ENCODE results near the gene MRPL34. TPM values are rescaled to one million over a fixed set of nuclear protein-coding genes. Genes with fewer than 3 reads are reported as not detected.

MRPL34 gene
- total RNA-seq, 1 experiment from 2014 or later, result 191 TPM

DNA sequence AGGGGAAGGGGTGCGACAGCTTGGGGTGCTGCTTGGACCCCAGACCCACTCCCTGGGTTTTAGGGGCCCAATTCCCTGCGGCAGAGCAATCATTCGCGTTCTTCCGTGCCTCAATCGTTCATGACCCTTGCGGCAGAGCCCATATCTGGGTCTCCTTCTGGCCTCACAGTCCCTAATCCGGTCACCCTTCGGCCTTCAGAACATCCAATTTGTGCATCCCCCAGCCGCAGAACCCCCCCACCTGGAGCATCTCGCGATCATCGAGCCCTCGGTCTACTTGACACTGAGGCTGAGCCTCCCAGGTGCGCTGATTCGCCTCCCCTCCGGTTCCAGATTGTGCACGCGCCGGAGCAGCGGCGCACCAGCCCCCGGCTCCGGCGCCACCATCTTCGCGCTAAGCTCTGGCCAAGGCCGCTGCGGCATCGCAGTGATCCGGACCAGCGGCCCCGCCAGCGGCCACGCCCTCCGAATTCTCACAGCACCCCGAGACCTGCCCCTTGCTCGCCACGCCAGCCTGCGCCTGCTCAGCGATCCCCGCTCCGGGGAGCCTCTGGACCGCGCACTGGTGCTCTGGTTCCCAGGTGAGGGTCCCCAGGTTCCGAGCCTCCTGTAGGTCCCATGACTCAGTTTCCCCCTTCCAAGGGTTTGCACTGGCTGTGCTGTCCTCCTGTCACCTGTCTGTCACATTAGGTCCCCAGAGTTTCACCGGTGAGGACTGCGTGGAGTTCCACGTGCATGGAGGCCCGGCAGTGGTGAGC, 32.2 kb downstream of the MRPL34 start:
- Histone ChIP-seq H3K9ac (ENCODE audit: low read length) (peak overlapping the region; percentile 95), H3F3A (ENCODE audit: low read length, unreplicated experiment) (no peaks in the 10 kb centered on the region), H3K9me2 (replicated peaks; ENCODE audit: low read length) (no peaks in the 10 kb centered on the region), H3K27me3 (ENCODE audit: low read length) (no peaks in the 10 kb centered on the region), H3K36me3 (ENCODE audit: low read depth, low read length) (peaks cover 15% of the 10 kb centered on the region), H3K4me3 (ENCODE audit: low read length) (peak overlapping the region; percentile 86), H3K4me1 (ENCODE audit: insufficient read depth, low read length) (peaks cover 18% of the 10 kb centered on the region), H3K4me2 (ENCODE audit: low read length) (peak overlapping the region; percentile 93), H4K20me1 (ENCODE audit: low read length) (no peaks in the 10 kb centered on the region), H2AFZ (ENCODE audit: low read length) (peak overlapping the region; percentile 69; the same call in 1 of the 2 replicates), H3K79me2 (ENCODE audit: low read length) (peaks cover 30% of the 10 kb centered on the region), H3K27ac (ENCODE audit: low read length) (peak overlapping the region; percentile 60), H3K9me3 (ENCODE audit: low read length) (no peaks in the 10 kb centered on the region)
- 0 out of 2 replicates have a peak, but pooled peaks have one; percentile 1 for ATAC-seq
- TF ChIP-seq EZH2 (IDR thresholded peaks at IDR 0.05; ENCODE audit: low read length, unreplicated experiment) (no peak), EZH2phosphoT487 (IDR thresholded peaks at IDR 0.05; ENCODE audit: borderline replicate concordance, low read length) (no peak)
- TF ChIP-seq, protein P1, sequence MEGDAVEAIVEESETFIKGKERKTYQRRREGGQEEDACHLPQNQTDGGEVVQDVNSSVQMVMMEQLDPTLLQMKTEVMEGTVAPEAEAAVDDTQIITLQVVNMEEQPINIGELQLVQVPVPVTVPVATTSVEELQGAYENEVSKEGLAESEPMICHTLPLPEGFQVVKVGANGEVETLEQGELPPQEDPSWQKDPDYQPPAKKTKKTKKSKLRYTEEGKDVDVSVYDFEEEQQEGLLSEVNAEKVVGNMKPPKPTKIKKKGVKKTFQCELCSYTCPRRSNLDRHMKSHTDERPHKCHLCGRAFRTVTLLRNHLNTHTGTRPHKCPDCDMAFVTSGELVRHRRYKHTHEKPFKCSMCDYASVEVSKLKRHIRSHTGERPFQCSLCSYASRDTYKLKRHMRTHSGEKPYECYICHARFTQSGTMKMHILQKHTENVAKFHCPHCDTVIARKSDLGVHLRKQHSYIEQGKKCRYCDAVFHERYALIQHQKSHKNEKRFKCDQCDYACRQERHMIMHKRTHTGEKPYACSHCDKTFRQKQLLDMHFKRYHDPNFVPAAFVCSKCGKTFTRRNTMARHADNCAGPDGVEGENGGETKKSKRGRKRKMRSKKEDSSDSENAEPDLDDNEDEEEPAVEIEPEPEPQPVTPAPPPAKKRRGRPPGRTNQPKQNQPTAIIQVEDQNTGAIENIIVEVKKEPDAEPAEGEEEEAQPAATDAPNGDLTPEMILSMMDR (conservative IDR thresholded peaks at IDR 0.05; ENCODE audit: low read depth, low read length), result no peak
- CTCF ChIA-PET, result interaction anchor here (0.6 kb wide), 1 partner anchor 33 kb away, joined by 3 read pairs; no protein-coding TSS in a partner anchor
- DNase-seq, result peak; percentile 37
- POLR2A ChIA-PET (ENCODE audit: unreplicated experiment), result interaction anchor here (0.6 kb wide), 1 partner anchor 21 kb away, joined by 14 read pairs; no protein-coding TSS in a partner anchor
- no TSS peak for BruUV-seq (replicated peaks)
- intact Hi-C loops (cut with micrococcal nuclease), result no loop called here

DNA sequence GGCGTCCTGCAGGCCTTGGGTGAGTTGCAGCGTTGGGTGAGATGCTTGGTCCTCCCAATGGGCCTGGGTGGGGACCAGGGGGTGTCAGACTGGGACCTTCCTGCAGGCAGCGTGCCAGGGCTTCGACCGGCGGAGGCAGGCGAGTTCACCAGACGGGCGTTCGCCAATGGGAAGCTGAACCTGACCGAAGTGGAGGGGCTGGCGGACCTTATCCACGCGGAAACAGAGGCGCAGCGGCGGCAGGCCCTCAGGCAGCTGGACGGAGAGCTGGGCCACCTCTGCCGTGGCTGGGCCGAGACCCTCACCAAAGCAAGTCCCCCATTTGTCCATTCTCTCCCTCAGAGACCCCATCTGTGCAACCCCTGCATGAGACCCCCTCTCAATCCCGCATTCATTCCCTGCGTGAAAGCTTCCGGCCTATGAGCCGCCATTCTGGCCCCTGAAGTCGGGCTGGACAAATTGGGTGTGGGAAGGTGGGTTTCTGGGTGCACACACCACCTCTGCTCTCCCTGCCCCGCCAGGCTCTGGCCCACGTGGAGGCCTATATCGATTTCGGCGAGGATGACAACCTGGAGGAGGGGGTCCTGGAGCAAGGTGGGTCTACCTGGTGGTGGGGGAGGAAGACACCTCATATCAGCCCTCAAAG, 32.9 kb downstream of the MRPL34 start:
- Histone ChIP-seq H3F3A (ENCODE audit: low read length, unreplicated experiment) (no peaks in the 10 kb centered on the region), H3K4me3 (ENCODE audit: low read length) (peak overlapping the region; percentile 86), H3K36me3 (ENCODE audit: low read depth, low read length) (peaks cover 11% of the 10 kb centered on the region; the same call in 1 of the 2 replicates), H3K4me1 (ENCODE audit: insufficient read depth, low read length) (peaks cover 18% of the 10 kb centered on the region), H4K20me1 (ENCODE audit: low read length) (no peaks in the 10 kb centered on the region), H3K9me3 (ENCODE audit: low read length) (no peaks in the 10 kb centered on the region), H3K27me3 (ENCODE audit: low read length) (no peaks in the 10 kb centered on the region), H3K27ac (ENCODE audit: low read length) (no peak overlapping the region), H2AFZ (ENCODE audit: low read length) (no peak overlapping the region), H3K9ac (ENCODE audit: low read length) (peak overlapping the region; percentile 95), H3K79me2 (ENCODE audit: low read length) (peaks cover 30% of the 10 kb centered on the region), H3K4me2 (ENCODE audit: low read length) (peak overlapping the region; percentile 93), H3K9me2 (replicated peaks; ENCODE audit: low read length) (no peaks in the 10 kb centered on the region)
- ATAC-seq, result no peak
- POLR2A ChIA-PET (ENCODE audit: unreplicated experiment), result no interaction called here
- no TSS peak for BruUV-seq (replicated peaks)
- intact Hi-C loops (cut with micrococcal nuclease), result no loop called here
- CTCF ChIA-PET, result interaction anchor here (0.6 kb wide), 1 partner anchor 34 kb away, joined by 3 read pairs; no protein-coding TSS in a partner anchor
- TF ChIP-seq, protein P1 (conservative IDR thresholded peaks at IDR 0.05; ENCODE audit: low read depth, low read length), result no peak
- no peak for DNase-seq
